Lung (tissue), 12 donors: ENCODE results near the gene PRKN. TPM values are rescaled to one million over a fixed set of nuclear protein-coding genes. Genes with fewer than 3 reads are reported as not detected.

Experiments
- ATAC-seq: fragments of 200-7000 bp; cut with Tn5 transposase; one replicate; pipeline ENCODE4 v1.9.1; 2020; ENCODE audit warnings: moderate number of reproducible peaks; ENCODE audit not compliant: insufficient read depth, low FRiP score
- DNase-seq, 3 donors: peaks; one replicate each; pipeline ENCODE4 v3.0.0-alpha.2; 2013 to 2017
- H3K27ac ChIP-seq, 2 donors: one replicate each; pipeline ENCODE4 v1.5.1; 2013; ENCODE audit warnings: mild to moderate bottlenecking in 2 of 2, moderate library complexity in 2 of 2, control low read depth in 1 of 2, inconsistent platforms in 1 of 2, low read depth in 1 of 2, low read length in 1 of 2
- H3K27me3 ChIP-seq, 3 donors: one replicate each; pipeline ENCODE4 v1.5.1; 2013; ENCODE audit warnings: low read length in 2 of 3; ENCODE audit not compliant: control insufficient read depth in 3 of 3, insufficient read depth in 3 of 3
- H3K36me3 ChIP-seq, 4 donors: one replicate each; pipeline ENCODE4 v1.5.1; 2013; ENCODE audit warnings: low read length in 4 of 4, mild to moderate bottlenecking in 1 of 4, moderate library complexity in 1 of 4; ENCODE audit not compliant: control insufficient read depth in 4 of 4, insufficient read depth in 4 of 4
- H3K4me1 ChIP-seq, 5 donors: one replicate each; pipeline ENCODE4 v1.5.1; 2013; ENCODE audit warnings: low read length in 5 of 5, mild to moderate bottlenecking in 2 of 5, moderate library complexity in 1 of 5; ENCODE audit not compliant: control insufficient read depth in 5 of 5, insufficient read depth in 5 of 5
- H3K4me3 ChIP-seq: one replicate; pipeline ENCODE4 v1.5.1; 2013; ENCODE audit warnings: mild to moderate bottlenecking, control low read depth, moderate library complexity
- H3K9ac ChIP-seq, 2 donors: one replicate each; pipeline ENCODE4 v1.5.1; 2013; ENCODE audit warnings: low read length in 2 of 2, control low read depth in 1 of 2; ENCODE audit not compliant: insufficient read depth in 1 of 2
- H3K9me3 ChIP-seq, 4 donors: one replicate each; pipeline ENCODE4 v1.5.1; 2013; ENCODE audit warnings: low read length in 3 of 4, mild to moderate bottlenecking in 1 of 4, moderate library complexity in 1 of 4; ENCODE audit not compliant: control insufficient read depth in 4 of 4, insufficient read depth in 3 of 4
- WGBS, 2 donors: extraction: QIAGEN DNeasy Blood & Tissue Kit; methylation state at CpG; one replicate each; pipeline ENCODE4 v1.1.7; 2013; 5-methylcytosine and 5-hydroxymethylcytosine counted together
- polyA plus RNA-seq, 2 donors: library from polyadenylated mRNA; stranded (reverse); fragments of 200-250 nt; gene quantifications; one replicate each; pipeline ENCODE4 v1.2.1, GENCODE V29; 2013
- total RNA-seq, 2 donors: library from RNA; depleted of rRNA in 1 of 2; stranded (reverse); fragments of >200 nt in 1 of 2; gene quantifications; one replicate each; pipeline ENCODE4 v1.2.1, GENCODE V29; 2014 to 2021
- TF ChIP-seq, protein P1 (sequence below): IDR thresholded peaks from 2 replicates; pipeline ENCODE4 v1.5.1; 2012; ENCODE audit warnings: mild to moderate bottlenecking; ENCODE audit errors: control extremely low read depth, extremely low read depth
- donor health status: control.
- donor health status: control.
- donor health status: Bipolar disorder and iron deficiency.
- donor health status: healthy.
- donor health status: DM: yes; HTN: yes; CAD: no.

Gene PRKN
- total and polyA plus RNA-seq, 4 donors: 0.27 to 11.2 (median 3.1) TPM

DNA sequence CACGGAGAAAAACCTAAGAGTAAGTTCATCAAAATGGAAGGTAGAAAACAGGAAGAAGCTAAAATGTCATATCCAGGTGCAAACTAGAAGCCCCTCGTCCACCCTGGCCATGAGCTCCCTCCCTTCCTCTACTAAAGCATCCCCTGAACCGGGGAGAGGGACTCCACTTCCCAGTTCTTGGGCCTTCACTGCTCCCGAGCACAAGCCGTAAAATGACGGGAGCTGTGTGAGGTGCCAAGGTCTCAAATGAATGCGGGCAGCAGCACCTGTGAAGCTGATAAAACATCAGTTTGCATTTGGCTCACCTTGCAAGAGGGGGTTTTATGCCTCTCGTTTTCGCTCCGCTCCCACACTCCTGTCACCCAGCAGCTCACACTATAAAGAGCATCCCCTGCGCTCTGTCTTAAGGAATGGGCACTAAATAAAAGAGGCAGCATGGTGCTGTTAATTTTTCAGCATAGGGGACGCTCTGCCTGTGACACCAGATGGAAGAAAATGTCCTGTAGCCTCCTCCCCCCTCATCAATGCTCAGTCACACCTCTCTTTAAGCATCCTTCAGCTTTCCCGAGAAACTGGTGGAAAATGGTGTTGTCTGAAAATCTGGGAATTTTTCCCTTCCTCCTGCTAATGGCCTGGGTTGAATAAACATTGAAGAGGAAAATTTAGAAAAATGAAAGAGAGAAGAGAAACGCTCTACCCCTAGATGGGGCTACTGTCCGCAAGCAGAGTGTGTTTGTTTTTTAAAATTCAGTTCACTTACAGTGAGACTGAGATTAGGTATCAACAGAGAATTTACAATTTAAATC lies 890.7 kb downstream of the PRKN start:
- DNase-seq: peak in 2 of 3 donors; percentile 55 to 74
- H3K9ac ChIP-seq: no peak overlapping the region
- no peak overlapping the region for H3K27ac ChIP-seq
- WGBS, 2 donors: 88 to 90% methylated on average over 15 of the region's 15 CpGs
- H3K36me3 ChIP-seq: no peaks in the 10 kb centered on the region
- H3K4me1 ChIP-seq: peaks cover 0 to 12% (median 0%) of the 10 kb centered on the region in 5 donors
- H3K9me3 ChIP-seq: no peaks in the 10 kb centered on the region
- TF ChIP-seq, protein P1, sequence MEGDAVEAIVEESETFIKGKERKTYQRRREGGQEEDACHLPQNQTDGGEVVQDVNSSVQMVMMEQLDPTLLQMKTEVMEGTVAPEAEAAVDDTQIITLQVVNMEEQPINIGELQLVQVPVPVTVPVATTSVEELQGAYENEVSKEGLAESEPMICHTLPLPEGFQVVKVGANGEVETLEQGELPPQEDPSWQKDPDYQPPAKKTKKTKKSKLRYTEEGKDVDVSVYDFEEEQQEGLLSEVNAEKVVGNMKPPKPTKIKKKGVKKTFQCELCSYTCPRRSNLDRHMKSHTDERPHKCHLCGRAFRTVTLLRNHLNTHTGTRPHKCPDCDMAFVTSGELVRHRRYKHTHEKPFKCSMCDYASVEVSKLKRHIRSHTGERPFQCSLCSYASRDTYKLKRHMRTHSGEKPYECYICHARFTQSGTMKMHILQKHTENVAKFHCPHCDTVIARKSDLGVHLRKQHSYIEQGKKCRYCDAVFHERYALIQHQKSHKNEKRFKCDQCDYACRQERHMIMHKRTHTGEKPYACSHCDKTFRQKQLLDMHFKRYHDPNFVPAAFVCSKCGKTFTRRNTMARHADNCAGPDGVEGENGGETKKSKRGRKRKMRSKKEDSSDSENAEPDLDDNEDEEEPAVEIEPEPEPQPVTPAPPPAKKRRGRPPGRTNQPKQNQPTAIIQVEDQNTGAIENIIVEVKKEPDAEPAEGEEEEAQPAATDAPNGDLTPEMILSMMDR: no peak
- no peak overlapping the region for H3K4me3 ChIP-seq
- ATAC-seq: no peak
- no peaks in the 10 kb centered on the region for H3K27me3 ChIP-seq

DNA sequence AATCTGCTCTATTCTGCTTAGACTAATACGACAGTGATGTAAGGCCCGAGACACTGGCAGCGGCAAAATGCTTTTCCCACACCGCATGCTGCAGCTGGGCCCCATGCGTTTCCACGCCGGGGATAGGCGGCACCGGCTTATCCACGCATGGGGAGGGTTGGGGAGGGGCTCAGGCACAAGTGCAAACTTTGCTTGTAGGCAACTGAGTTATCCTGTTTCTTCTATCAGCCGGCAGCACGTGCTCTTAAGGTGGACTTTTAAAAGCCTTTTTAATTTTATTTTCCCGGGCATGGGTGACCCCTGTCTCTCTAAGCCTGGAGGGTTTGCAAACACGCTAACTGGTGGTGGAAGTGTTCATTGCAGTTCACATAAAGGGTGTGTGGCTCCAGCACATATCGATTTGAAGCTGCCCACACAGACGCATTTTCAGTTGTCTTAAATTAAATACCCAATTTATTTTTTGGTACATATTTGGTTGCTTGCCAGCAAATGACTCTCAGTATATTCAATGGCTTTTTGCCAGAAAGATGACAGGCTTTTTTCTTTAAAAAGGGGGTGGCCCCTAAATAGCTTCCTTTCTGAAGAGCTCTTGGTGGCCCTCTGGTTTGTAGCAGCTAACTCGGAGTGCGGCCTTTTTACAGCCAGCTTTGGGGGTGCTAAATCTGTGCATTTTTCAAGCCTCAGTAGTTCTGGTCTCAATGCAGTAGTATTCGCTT lies 891.9 kb downstream of the PRKN start:
- H3K27ac ChIP-seq: no peak overlapping the region
- ATAC-seq (no peak), DNase-seq (peak; percentile 45 to 67 (median 67))
- no peaks in the 10 kb centered on the region for H3K9me3 ChIP-seq
- no peak overlapping the region for H3K9ac ChIP-seq
- no peak overlapping the region for H3K4me3 ChIP-seq
- H3K4me1 ChIP-seq: peaks cover 0 to 12% (median 0%) of the 10 kb centered on the region in 5 donors
- no peaks in the 10 kb centered on the region for H3K36me3 ChIP-seq
- TF ChIP-seq, protein P1: no peak
- no peaks in the 10 kb centered on the region for H3K27me3 ChIP-seq
- WGBS, 2 donors: 42 to 61% methylated on average over 19 of the region's 19 CpGs

DNA sequence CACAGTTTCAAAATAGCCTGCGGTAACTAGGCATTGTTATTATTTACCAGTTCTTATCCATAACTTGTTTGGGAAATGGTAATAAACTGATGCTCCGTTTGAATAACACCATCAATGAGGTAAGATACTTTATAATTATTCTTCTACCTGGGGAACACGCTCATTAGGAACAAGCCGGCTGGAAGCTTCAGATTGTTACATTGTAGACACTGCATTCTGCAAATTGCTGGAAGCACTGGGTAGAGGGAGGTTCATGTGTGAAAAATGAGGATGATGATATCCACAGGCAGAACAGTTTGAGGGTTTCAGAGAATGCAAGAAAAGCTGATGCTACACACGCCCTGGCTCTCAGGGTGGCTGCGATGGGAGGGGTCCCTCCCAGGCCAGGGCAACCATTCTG lies 893.1 kb downstream of the PRKN start:
- Histone ChIP-seq H3K9ac (no peak overlapping the region), H3K36me3 (no peaks in the 10 kb centered on the region), H3K4me1 (peaks cover 0 to 12% (median 0%) of the 10 kb centered on the region in 5 donors), H3K27me3 (no peaks in the 10 kb centered on the region), H3K4me3 (no peak overlapping the region), H3K27ac (no peak overlapping the region), H3K9me3 (no peaks in the 10 kb centered on the region)
- ATAC-seq (no peak), DNase-seq (no peak)
- TF ChIP-seq, protein P1: no peak
- 89 to 95% methylated on average over 6 of the region's 6 CpGs for WGBS, 2 donors
